VCaP (cell line): ENCODE results near the gene SH3TC2.

Source experiments
- H3K27ac ChIP-seq: fragments of 450-650 bp; 2 replicates; pipeline ENCODE4 v1.5.1; 2017
- TF ChIP-seq, protein P1 (sequence below): fragments of 450-650 bp; conservative IDR thresholded peaks from 2 replicates; pipeline ENCODE4 v1.5.1; 2017; ENCODE audit warnings: mild to moderate bottlenecking, moderate library complexity

Gene SH3TC2

DNA sequence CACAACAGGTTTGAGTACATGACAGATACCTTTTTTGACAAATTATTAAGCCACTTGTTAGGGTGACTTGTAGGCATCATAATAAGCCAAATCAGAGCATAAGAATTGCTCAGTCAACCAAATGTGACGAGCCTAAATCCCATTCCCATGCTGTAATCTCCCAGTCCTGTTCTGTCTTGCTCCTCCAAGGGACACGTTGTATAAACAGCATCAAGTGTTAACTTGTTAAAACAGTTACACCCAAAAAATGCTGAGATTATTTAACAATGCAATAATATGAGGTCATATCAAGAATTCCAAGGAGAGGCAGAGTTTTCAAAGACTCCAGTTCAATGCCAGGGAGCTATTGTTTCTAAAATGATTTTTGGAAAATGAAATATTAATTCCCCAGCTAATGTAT, 76.2 kb downstream of the SH3TC2 start:
- TF ChIP-seq, protein P1, sequence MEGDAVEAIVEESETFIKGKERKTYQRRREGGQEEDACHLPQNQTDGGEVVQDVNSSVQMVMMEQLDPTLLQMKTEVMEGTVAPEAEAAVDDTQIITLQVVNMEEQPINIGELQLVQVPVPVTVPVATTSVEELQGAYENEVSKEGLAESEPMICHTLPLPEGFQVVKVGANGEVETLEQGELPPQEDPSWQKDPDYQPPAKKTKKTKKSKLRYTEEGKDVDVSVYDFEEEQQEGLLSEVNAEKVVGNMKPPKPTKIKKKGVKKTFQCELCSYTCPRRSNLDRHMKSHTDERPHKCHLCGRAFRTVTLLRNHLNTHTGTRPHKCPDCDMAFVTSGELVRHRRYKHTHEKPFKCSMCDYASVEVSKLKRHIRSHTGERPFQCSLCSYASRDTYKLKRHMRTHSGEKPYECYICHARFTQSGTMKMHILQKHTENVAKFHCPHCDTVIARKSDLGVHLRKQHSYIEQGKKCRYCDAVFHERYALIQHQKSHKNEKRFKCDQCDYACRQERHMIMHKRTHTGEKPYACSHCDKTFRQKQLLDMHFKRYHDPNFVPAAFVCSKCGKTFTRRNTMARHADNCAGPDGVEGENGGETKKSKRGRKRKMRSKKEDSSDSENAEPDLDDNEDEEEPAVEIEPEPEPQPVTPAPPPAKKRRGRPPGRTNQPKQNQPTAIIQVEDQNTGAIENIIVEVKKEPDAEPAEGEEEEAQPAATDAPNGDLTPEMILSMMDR = no peak
- H3K27ac ChIP-seq = no peak overlapping the region

- no peak overlapping the region for H3K27ac ChIP-seq
- TF ChIP-seq, protein P1 = no peak
Observed at GRCh38 chr5:148984345-148984744, 78.5 kb downstream of the SH3TC2 start.

DNA sequence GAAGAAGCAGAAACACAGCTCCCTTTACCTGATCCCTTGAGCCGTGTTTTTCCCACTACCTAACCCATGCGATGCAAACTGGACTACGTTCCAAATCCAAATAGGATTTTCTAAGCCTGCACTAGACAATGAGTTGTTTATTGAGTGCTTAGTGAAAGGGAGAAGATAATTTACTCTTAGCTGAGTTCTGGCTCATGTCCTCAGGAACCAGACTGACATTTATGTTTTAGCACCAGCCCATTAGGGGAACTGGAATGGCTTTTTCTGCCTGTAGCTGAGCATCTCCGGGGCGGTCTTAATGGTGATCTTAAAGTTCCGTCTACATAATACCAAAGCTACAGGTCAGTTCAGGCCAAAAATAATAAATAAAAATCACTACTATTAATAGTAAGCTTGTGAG, 81.5 kb downstream of the SH3TC2 start:
- no peak overlapping the region for H3K27ac ChIP-seq
- TF ChIP-seq, protein P1 = no peak

DNA sequence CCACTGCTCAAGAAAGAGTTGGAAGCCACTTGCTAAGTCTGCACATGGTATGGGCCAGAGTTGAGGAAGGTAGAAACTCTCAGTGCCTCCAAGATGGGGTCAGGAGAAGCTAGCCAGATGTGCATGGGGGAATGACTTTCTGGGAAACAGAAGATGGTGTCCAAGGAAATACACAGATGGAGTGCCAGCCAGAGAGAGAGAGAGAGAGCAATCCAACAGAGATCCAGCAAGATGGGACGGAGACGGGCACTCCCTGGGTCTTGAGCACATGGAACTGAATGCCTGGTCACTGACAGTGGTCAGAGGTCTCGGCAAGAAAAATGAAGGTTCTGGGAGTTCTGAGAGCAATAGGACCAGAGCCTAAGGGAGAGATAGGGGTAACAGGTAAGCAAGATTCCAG, 82.1 kb downstream of the SH3TC2 start:
- H3K27ac ChIP-seq = no peak overlapping the region
- TF ChIP-seq, protein P1 = no peak

GRCh38 chr5:148979083-148979723, 83.7 kb downstream of the SH3TC2 start:
- no peak overlapping the region for H3K27ac ChIP-seq
- TF ChIP-seq, protein P1 = no peak

DNA sequence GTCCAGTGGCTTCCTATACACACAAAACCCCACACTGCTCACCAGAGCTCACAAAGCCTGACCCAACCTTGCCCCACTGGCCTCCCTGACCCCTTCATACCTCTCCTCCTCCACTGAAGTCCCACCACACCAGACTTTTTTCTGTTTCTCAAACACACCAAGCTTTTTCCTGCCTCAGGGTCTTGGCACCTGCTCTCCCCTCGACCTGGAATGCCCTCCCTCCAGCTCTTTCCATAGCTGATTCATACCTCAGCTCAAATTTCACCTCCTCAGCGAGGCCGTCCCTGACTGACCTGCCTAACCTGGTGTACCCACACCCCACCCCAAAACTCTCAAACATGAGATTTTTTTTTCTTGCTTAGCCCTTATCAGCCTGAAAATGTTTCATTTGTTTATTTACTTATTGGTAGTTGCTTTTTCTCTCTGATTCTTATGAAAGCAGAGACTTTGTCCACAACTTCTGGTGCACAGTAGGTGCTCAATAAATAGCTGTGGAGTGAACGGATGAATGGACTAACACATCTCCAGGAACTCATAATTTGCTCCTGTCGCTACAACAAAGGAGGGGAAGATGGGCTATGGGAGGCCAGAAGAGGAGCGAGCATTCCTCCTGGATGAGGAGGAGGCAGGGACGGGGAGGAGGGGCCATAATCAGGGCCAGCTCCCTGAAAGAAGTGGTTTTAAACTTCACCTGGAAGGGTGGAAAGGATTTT, 84.3 kb downstream of the SH3TC2 start:
- TF ChIP-seq, protein P1 = no peak

GRCh38 chr5:148976569-148977381, 86.1 kb downstream of the SH3TC2 start:
- H3K27ac ChIP-seq = peak overlapping the region; percentile 41
- TF ChIP-seq, protein P1 = no peak

More for the DNA sequence above, 84.3 kb downstream of the SH3TC2 start:
- H3K27ac ChIP-seq = no peak overlapping the region
